ENCODE data around the gene TYMP. TPM values are rescaled to one million over a fixed set of nuclear protein-coding genes. Genes with fewer than 3 reads are reported as not detected.

The TYMP gene
- total RNA-seq, 1 donor from 2014 or later, result 89.8 TPM

GRCh38 chr22:50562523-50563412, 33.0 kb upstream of the TYMP start, which contains the start of gene SYCE3:
SYCE3 (minus strand) TSS chr22:50562919; CDS start chr22:50556405, 6,514 bp downstream.
- DNase-seq (ENCODE audit: low spot score), result peak; percentile 97

GRCh38 chr22:50561401-50562358, 31.9 kb upstream of the TYMP start:
- DNase-seq (ENCODE audit: low spot score), result no peak

DNA sequence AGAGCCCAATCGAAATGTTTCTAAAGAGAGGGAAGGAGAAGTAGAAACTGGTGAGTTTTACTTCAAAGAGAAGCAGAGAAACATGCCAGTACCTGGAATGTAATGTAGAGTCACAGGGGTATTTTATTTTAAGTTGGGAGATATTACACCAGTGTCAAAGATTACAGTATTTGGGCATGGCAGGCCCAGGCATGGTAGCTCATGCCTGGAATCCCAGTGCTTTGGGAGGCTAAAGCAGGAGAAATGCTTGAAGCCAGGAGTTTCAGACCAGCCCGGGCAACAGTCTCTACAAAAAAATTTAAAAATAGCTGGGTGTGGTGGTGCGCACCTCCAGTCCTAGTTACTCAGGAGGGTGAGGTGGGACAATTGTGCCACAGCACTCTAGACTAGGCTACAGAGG, 30.2 kb upstream of the TYMP start:
- DNase-seq (ENCODE audit: low spot score), result no peak

DNA sequence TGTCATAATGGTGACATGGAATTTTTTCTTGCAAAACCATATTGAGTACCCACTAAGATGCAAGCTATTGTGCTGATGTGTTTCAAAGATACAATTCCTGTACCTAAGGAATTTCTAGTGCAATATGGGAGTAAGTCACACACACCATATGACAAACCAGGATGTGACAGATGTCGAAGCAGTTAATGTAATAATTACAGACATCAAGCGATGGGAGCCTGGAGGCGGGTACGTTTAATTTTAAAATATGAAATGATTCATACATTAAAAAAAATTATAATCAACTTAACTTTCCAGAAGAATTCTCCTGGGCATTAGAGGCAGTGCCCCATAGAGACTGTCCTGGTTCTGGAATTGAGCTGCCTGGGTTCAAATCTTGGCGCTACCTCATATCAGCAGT, 26.9 kb upstream of the TYMP start:
- DNase-seq (ENCODE audit: low spot score), result no peak

DNA sequence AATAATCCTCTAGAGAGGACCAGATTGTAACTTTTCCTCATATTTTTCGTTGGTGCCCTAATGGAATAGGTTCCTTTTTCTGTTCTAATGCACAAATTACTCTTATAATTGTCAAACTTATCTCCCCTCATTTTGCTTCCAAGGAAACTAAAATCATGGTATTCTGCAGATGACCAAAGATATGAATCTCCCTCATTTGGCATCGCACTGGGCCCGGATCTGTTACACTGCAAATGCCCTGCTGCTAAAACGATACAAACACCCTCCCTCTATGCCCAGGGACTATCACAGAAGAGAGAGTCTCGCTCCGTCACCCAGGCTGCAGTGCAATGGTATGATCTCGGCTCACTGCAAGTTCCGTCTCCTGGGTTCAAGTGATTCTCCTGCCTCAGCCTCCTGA, 23.5 kb upstream of the TYMP start:
- no peak for DNase-seq (ENCODE audit: low spot score)

- DNase-seq (ENCODE audit: low spot score), result no peak
Observed at GRCh38 chr22:50551160-50551752, 21.4 kb upstream of the TYMP start.

DNA sequence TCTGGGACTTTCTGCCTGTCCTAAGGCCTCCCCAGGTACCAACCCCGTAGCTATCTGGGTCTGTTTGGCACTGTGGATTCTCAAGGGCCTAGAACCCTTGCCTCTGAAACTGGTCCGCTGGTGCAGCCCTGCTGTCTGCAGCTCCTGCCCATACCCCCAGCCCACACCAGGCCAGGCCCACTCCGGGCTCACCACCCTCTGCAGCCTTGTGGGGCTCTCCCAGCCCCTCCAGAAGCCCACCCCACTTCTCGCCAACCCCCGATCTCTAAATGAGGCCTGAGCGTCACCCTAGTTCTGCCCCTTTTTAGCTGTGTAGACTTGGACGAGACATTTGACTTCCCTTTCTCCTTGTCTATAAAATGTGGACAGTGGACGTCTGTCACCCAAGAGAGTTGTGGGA, 20.6 kb upstream of the TYMP start:
- DNase-seq (ENCODE audit: low spot score), result no peak

GRCh38 chr22:50548921-50549790, 19.3 kb upstream of the TYMP start:
- no peak for DNase-seq (ENCODE audit: low spot score)

GRCh38 chr22:50548040-50548920, 18.5 kb upstream of the TYMP start:
- DNase-seq (ENCODE audit: low spot score), result no peak

GRCh38 chr22:50547263-50547985, 17.6 kb upstream of the TYMP start:
- no peak for DNase-seq (ENCODE audit: low spot score)

- no peak for DNase-seq (ENCODE audit: low spot score)
Observed at GRCh38 chr22:50546326-50547262, 16.8 kb upstream of the TYMP start.

GRCh38 chr22:50545522-50546325, 15.9 kb upstream of the TYMP start, which contains the start of gene KLHDC7B:
KLHDC7B (plus strand) TSS chr22:50545899; CDS start chr22:50546244, 345 bp downstream.
- peak; percentile 50 for DNase-seq (ENCODE audit: low spot score)

DNA sequence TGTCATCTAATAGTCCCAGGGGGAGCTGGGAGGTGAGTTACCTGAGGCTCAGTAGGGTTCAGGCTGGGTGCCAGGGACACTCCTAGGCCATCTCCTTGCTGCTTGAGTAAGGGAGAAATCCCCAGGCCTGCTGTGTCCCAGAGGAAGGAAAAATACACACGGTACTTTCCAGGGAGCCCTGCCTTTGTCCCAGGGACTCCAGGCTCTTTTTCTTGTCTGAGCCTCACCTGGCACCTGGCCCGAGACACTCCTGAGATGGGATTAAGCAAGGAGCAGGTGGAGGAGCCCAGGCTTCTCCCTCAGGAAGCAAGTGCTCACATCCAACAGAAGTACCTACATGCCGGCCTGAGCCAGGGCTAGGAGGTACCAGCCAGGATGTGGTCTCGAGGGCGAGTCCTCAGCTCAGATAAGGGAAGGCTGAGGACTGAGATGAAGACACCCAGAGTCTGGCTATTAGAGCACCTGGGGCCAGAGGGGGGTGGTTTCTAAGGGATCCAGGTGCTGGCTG, 15.0 kb upstream of the TYMP start:
- no peak for DNase-seq (ENCODE audit: low spot score)

- DNase-seq (ENCODE audit: low spot score), result peak; percentile 63
Observed at GRCh38 chr22:50544078-50544745, 14.4 kb upstream of the TYMP start.

GRCh38 chr22:50542416-50542927, 12.7 kb upstream of the TYMP start:
- no peak for DNase-seq (ENCODE audit: low spot score)

DNA sequence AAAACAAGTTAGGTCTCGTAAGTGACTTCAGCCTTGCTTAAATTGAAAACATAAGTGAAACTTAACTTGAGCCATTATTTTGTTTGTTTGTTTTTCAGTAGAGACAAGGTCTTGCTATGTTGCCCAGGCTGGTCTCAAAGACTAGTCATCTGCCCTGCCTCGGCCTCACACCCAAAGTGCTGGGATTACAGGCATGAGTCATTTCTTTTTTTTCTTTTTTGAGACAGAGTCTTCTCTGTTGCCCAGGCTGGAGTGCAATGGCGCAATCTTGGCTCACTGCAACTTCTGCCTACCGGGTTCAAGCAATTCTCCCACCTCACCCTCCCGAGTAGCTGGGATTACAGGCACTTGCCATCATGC, 11.8 kb upstream of the TYMP start:
- DNase-seq (ENCODE audit: low spot score), result peak; percentile 40

Data from umbilical cord (tissue), 2 donors.